GM19397 (cell line): ENCODE results near the gene ATP6AP2.
"Not testable (repeated sequence)": the region's sequence is repeated elsewhere in the genome, so short reads cannot be mapped to it uniquely, and the experiment has no call there.

ENCODE experiments used
- ATAC-seq: cut with Tn5 transposase; IDR thresholded peaks from one replicate; pipeline ENCODE4 v1.9.1; 2021; ENCODE audit warnings: mild to moderate bottlenecking, moderate library complexity; ENCODE audit not compliant: unreplicated experiment

Gene ATP6AP2

GRCh38 chrX:40575411-40575810 is 5.4 kb upstream of the ATP6AP2 start:
- ATAC-seq, result not testable (repeated sequence)

- ATAC-seq, result no peak
Observed at GRCh38 chrX:40576291-40576690, 4.5 kb upstream of the ATP6AP2 start.

- no peak for ATAC-seq
Observed at GRCh38 chrX:40578039-40578695, 2.6 kb upstream of the ATP6AP2 start.

GRCh38 chrX:40579141-40579540 is 1.6 kb upstream of the ATP6AP2 start:
- ATAC-seq, result no peak

GRCh38 chrX:40579900-40580536 is 752 bp upstream of the ATP6AP2 start:
- ATAC-seq, result peak; percentile 36

- no peak for ATAC-seq
Observed at GRCh38 chrX:40581336-40581920, 658 bp downstream of the ATP6AP2 start.

- ATAC-seq, result not testable (repeated sequence)
Observed at GRCh38 chrX:40582178-40582577, 1.4 kb downstream of the ATP6AP2 start.

GRCh38 chrX:40582811-40583210 is 2.0 kb downstream of the ATP6AP2 start:
- no peak for ATAC-seq

GRCh38 chrX:40587623-40588022 is 6.9 kb downstream of the ATP6AP2 start:
- not testable (repeated sequence) for ATAC-seq

GRCh38 chrX:40589616-40590321 is 9.0 kb downstream of the ATP6AP2 start:
- not testable (repeated sequence) for ATAC-seq

GRCh38 chrX:40603446-40603845 is 22.7 kb downstream of the ATP6AP2 start:
- no peak for ATAC-seq

GRCh38 chrX:40607381-40607780 is 26.6 kb downstream of the ATP6AP2 start:
- no peak for ATAC-seq

GRCh38 chrX:40612511-40612910 is 31.7 kb downstream of the ATP6AP2 start:
- no peak for ATAC-seq

GRCh38 chrX:40615976-40616375 is 35.2 kb downstream of the ATP6AP2 start:
- no peak for ATAC-seq

GRCh38 chrX:40617566-40617965 is 36.8 kb downstream of the ATP6AP2 start:
- no peak for ATAC-seq

GRCh38 chrX:40622479-40623138 is 41.8 kb downstream of the ATP6AP2 start:
- ATAC-seq, result no peak

GRCh38 chrX:40623139-40623536 is 42.4 kb downstream of the ATP6AP2 start, which contains the start of gene MPC1L:
MPC1L (plus strand) TSS chrX:40623428; CDS start chrX:40623566, 138 bp downstream.
- ATAC-seq, result no peak

GRCh38 chrX:40623665-40624064 is 42.9 kb downstream of the ATP6AP2 start:
- no peak for ATAC-seq

GRCh38 chrX:40625294-40625693 is 44.5 kb downstream of the ATP6AP2 start:
- no peak for ATAC-seq

GRCh38 chrX:40628506-40628905 is 47.7 kb downstream of the ATP6AP2 start:
- ATAC-seq, result no peak

GRCh38 chrX:40632199-40632598 is 51.4 kb downstream of the ATP6AP2 start:
- no peak for ATAC-seq
